ENCODE data around the gene CD248.

Gene CD248

GRCh38 chr11:66346476-66347424, 29.9 kb upstream of the CD248 start:
- H3K36me3 Mint-ChIP-seq: peaks cover under 1% of the 10 kb centered on the region
- peak overlapping the region; percentile 91 for H3K4me3 Mint-ChIP-seq
- no peaks in the 10 kb centered on the region for H3K27me3 Mint-ChIP-seq
- no peaks in the 10 kb centered on the region for H3K9me3 Mint-ChIP-seq (ENCODE audit: low read depth)
- H3K27ac Mint-ChIP-seq: peak overlapping the region; percentile 91
- H3K4me1 Mint-ChIP-seq (ENCODE audit: low read depth): peaks cover 48% of the 10 kb centered on the region

DNA sequence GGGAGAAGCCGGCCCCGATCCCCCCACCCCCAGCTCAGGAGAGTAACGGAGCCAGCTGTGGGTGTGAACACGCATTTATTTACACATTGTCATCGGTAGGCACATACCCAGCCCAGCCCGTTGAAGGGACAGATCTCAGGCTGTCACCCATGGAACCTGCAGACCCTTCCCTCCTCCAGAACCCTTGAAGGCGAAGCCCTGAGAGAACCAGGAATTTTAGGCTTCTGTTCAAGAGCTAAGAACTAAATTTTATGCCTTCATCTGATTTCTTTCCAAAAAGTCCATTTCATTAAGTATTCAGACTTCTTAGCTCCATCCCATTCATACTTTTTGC, 28.4 kb upstream of the CD248 start:
- H3K9me3 Mint-ChIP-seq (ENCODE audit: low read depth): no peaks in the 10 kb centered on the region
- H3K36me3 Mint-ChIP-seq: peaks cover 5% of the 10 kb centered on the region
- H3K4me1 Mint-ChIP-seq (ENCODE audit: low read depth): peaks cover 43% of the 10 kb centered on the region
- peak overlapping the region; percentile 91 for H3K4me3 Mint-ChIP-seq
- no peaks in the 10 kb centered on the region for H3K27me3 Mint-ChIP-seq
- H3K27ac Mint-ChIP-seq: peak overlapping the region; percentile 91

DNA sequence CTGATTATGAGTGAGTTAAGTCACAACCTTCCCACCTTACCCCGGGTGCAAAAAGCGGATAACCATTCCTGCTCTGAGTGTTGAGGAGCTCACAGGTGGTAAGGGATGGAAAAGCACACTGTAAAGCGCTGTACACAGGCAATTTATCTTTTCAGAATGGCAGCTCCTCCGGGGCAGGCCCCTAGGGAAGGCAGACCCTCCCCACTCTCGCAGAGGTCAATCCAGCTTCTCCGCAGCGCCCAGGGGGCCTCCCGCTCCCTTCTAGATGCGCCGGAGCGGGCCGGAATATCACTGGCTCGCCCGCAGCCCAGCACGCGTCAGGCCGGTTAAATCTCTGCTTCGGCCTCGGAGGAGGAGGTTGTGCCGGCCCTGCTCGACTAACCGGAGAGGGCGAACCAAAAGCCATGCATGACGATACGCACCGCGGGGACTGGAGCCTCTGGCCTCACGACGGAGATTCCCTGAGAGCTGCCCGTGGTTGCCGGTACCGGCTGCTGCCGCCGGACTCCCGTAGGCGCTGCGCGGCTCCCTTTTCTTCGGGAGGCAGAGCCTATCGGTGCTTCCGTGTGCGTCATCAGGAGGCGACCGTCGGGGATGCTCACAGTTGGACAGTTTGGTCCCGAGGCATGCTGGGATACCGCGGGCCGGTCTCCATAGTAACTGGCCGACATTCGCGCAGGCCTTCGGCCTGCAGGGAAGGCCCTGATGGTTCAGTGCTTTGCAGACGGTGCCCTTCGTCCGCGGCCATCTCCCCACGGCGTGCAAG, 27.9 kb upstream of the CD248 start, which contains the start of gene BRMS1:
Gene BRMS1 (minus strand): TSS at position 555 of the 766 bp plus-strand sequence. CDS start 2,870 bp downstream, outside the sequence.
- peaks cover 5% of the 10 kb centered on the region for H3K36me3 Mint-ChIP-seq
- no peaks in the 10 kb centered on the region for H3K9me3 Mint-ChIP-seq (ENCODE audit: low read depth)
- H3K4me1 Mint-ChIP-seq (ENCODE audit: low read depth): peaks cover 43% of the 10 kb centered on the region
- H3K27ac Mint-ChIP-seq: peak within 1 kb of the TSS; percentile 91
- peak within 1 kb of the TSS; percentile 91 for H3K4me3 Mint-ChIP-seq
- no peaks in the 10 kb centered on the region for H3K27me3 Mint-ChIP-seq

DNA sequence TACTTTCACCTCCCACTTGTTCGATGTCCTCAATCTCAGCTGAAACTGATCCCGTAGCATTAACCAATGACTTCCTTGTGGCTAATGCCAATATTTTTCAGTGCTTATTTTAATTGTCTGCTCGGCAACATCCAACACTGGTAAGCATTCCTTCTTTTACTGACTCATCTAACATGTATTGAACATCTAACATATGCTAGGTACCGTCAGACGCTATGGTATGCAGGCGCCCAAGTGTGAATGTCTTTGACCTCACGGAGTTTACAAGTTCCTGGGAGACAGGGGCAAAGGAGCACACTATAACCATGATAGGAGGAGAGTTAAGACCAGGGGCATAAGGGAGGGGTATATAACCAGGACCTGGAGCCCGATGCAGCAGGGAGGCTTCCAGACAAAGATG, 26.3 kb upstream of the CD248 start:
- peaks cover 39% of the 10 kb centered on the region for H3K4me1 Mint-ChIP-seq (ENCODE audit: low read depth)
- no peaks in the 10 kb centered on the region for H3K9me3 Mint-ChIP-seq (ENCODE audit: low read depth)
- peaks cover 5% of the 10 kb centered on the region for H3K36me3 Mint-ChIP-seq
- H3K27me3 Mint-ChIP-seq: no peaks in the 10 kb centered on the region
- peak overlapping the region; percentile 91 for H3K4me3 Mint-ChIP-seq
- peak overlapping the region; percentile 4 for H3K27ac Mint-ChIP-seq

- Mint-ChIP-seq H3K9me3 (ENCODE audit: low read depth) (no peaks in the 10 kb centered on the region), H3K36me3 (peaks cover 5% of the 10 kb centered on the region), H3K27ac (no peak overlapping the region), H3K4me3 (no peak overlapping the region), H3K27me3 (no peaks in the 10 kb centered on the region), H3K4me1 (ENCODE audit: low read depth) (peaks cover 47% of the 10 kb centered on the region)
Observed at GRCh38 chr11:66341502-66342126, 24.8 kb upstream of the CD248 start.

- H3K9me3 Mint-ChIP-seq (ENCODE audit: low read depth): no peaks in the 10 kb centered on the region
- peaks cover 47% of the 10 kb centered on the region for H3K4me1 Mint-ChIP-seq (ENCODE audit: low read depth)
- no peak overlapping the region for H3K27ac Mint-ChIP-seq
- H3K36me3 Mint-ChIP-seq: peaks cover 5% of the 10 kb centered on the region
- H3K4me3 Mint-ChIP-seq: no peak overlapping the region
- H3K27me3 Mint-ChIP-seq: no peaks in the 10 kb centered on the region
Observed at GRCh38 chr11:66340596-66341501, 24.0 kb upstream of the CD248 start.

GRCh38 chr11:66339686-66340483, 23.0 kb upstream of the CD248 start:
- H3K36me3 Mint-ChIP-seq: peaks cover 5% of the 10 kb centered on the region
- no peaks in the 10 kb centered on the region for H3K27me3 Mint-ChIP-seq
- H3K27ac Mint-ChIP-seq: no peak overlapping the region
- H3K4me1 Mint-ChIP-seq (ENCODE audit: low read depth): peaks cover 43% of the 10 kb centered on the region
- H3K4me3 Mint-ChIP-seq: no peak overlapping the region
- H3K9me3 Mint-ChIP-seq (ENCODE audit: low read depth): no peaks in the 10 kb centered on the region

GRCh38 chr11:66339162-66339675, 22.4 kb upstream of the CD248 start:
- no peaks in the 10 kb centered on the region for H3K9me3 Mint-ChIP-seq (ENCODE audit: low read depth)
- no peak overlapping the region for H3K27ac Mint-ChIP-seq
- H3K4me1 Mint-ChIP-seq (ENCODE audit: low read depth): peaks cover 42% of the 10 kb centered on the region
- H3K27me3 Mint-ChIP-seq: no peaks in the 10 kb centered on the region
- H3K36me3 Mint-ChIP-seq: peaks cover 5% of the 10 kb centered on the region
- no peak overlapping the region for H3K4me3 Mint-ChIP-seq

DNA sequence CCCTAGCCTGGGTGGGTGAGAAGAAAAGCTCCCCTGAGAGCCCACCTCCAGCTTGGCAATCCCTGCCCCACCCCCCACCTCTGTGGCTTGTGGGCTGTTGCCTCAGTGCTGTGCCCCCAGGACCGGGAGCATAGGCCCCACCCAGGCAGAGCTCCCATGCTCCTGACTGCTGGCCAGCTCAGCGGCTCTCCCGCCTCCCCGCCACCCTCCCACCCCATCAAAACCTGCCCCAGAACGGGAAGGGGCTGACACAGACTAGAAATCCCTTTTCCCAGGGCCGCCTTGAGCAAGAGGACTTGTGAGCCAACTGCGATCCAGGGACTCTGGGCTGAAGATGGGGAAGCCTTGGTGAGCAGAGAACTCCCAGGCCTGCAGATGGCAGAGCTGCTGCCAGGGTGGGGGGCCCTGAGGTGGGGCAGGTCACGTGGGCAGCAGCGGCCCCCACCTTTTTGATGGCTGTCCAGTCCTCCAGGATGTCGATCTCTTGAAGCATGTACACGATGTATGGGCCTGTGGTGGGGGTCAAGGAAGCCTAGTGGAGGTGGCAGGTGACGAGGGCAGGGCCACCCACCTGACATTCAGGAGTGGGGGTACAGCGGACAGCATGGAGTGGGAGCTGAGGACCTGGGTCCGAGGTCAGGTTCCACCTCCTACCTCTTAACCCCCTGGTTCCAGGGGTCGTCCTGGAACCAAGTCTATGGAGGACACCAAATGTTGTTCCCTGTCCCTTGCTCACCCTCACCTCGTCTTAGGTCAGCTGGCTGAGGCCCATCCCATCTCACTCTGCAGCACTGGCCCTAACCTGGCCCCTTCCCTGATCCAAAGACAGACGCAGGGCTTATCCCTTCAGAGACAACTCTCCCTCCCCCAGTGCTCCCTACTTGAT, 21.7 kb upstream of the CD248 start:
- Mint-ChIP-seq H3K9me3 (ENCODE audit: low read depth) (no peaks in the 10 kb centered on the region), H3K27ac (no peak overlapping the region), H3K4me1 (ENCODE audit: low read depth) (peaks cover 38% of the 10 kb centered on the region), H3K27me3 (no peaks in the 10 kb centered on the region), H3K36me3 (peaks cover 5% of the 10 kb centered on the region), H3K4me3 (peak overlapping the region; percentile 40)

- Mint-ChIP-seq H3K27ac (peak overlapping the region; percentile 85), H3K4me3 (peak overlapping the region; percentile 87), H3K36me3 (peaks cover 5% of the 10 kb centered on the region), H3K27me3 (no peaks in the 10 kb centered on the region), H3K4me1 (ENCODE audit: low read depth) (peaks cover 28% of the 10 kb centered on the region), H3K9me3 (ENCODE audit: low read depth) (no peaks in the 10 kb centered on the region)
Observed at GRCh38 chr11:66337103-66337899, 20.5 kb upstream of the CD248 start.

GRCh38 chr11:66336234-66337102, 19.6 kb upstream of the CD248 start, which contains the start of gene RIN1:
TSS of gene RIN1 (minus strand) at chr11:66336434. CDS start at chr11:66336402, 32 bp downstream.
- Mint-ChIP-seq H3K4me1 (ENCODE audit: low read depth) (peaks cover 28% of the 10 kb centered on the region), H3K36me3 (peaks cover 2% of the 10 kb centered on the region), H3K9me3 (ENCODE audit: low read depth) (no peaks in the 10 kb centered on the region), H3K4me3 (peak within 1 kb of the TSS; percentile 87), H3K27ac (peak within 1 kb of the TSS; percentile 85), H3K27me3 (no peaks in the 10 kb centered on the region)

Measured in activated naive CD8-positive, alpha-beta T cell (primary cell).